ENCODE results near the gene MBTD1. TPM values are rescaled to one million over a fixed set of nuclear protein-coding genes. Genes with fewer than 3 reads are reported as not detected.

The MBTD1 gene
- total and polyA plus RNA-seq, 10 of the 15 experiments (the other 5 are each of a cell fraction or from before 2014, with no cell fraction given): 1.3 to 16.7 (median 9.5) TPM

DNA sequence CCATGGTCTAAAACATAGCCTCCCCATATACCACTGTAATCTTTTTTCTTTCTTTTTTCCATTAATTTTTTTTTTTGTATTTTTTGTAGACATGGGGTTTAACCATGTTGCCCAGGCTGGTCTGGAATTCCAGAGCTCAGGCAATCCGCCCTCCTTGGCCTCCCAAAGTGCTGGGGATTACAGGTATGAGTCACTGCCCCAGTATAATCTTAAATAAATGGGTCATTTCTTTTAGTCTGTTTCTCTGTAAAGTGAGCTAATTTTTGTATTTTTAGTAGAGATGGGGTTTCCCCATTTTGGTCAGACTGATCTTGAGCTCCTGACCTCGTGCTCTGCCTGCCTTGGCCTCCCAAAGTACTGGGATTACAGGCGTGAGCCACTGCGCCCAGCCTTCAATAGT lies 112.2 kb downstream of the MBTD1 start (continued):
- no peak for TF ChIP-seq POU2F2 (IDR thresholded peaks at IDR 0.05; ENCODE audit: borderline replicate concordance, low read depth, low read length)

- POLR2A ChIA-PET: interaction anchor here (1.0 kb wide), 1 partner anchor 12 kb away, joined by 3 read pairs; no protein-coding TSS in a partner anchor
- ATAC-seq: no peak
- no TSS peak for BruUV-seq (replicated peaks)
Observed at GRCh38 chr17:51144266-51145022, 115.4 kb downstream of the MBTD1 start.

More at GRCh38 chr17:51144266-51145022, 115.4 kb downstream of the MBTD1 start:
- ChIA-PET SMC1A (ENCODE audit: uncharacterized antibody, unreplicated experiment) (interaction anchor here (1.1 kb wide), 1 partner anchor 96 kb away, joined by 3 read pairs; no protein-coding TSS in a partner anchor), CTCF (no interaction called here), RAD21 (ENCODE audit: unreplicated experiment) (no interaction called here)
- Histone ChIP-seq H4K20me1 (ENCODE audit: control insufficient read depth, insufficient read depth) (no peaks in the 10 kb centered on the region), H3K36me3 (ENCODE audit: control insufficient read depth in 2 of 2, insufficient read depth in 2 of 2, low read length in 1 of 2) (no peaks in the 10 kb centered on the region), H3K4me2 (ENCODE audit: control insufficient read depth, insufficient read depth) (no peak overlapping the region), H3K79me2 (ENCODE audit: control insufficient read depth, insufficient read depth, low read length) (no peaks in the 10 kb centered on the region), H3K4me1 (ENCODE audit: control insufficient read depth, insufficient read depth, low read length) (no peaks in the 10 kb centered on the region), H2AFZ (ENCODE audit: control insufficient read depth, low read depth, low read length) (no peak overlapping the region), H3K9me3 (replicated peaks; ENCODE audit: control insufficient read depth, insufficient read depth, low read length) (no peaks in the 10 kb centered on the region), H3K9ac (ENCODE audit: control insufficient read depth, insufficient read depth, low read length) (no peak overlapping the region), H3K27ac (ENCODE audit: control insufficient read depth, insufficient read depth) (no peak overlapping the region), H3K27me3 (replicated peaks in 1 of 2; ENCODE audit: control insufficient read depth in 2 of 2, insufficient read depth in 2 of 2, low read length in 1 of 2) (no peaks in the 10 kb centered on the region), H3K4me3 (no peak overlapping the region)
- FAIRE-seq (no peak), DNase-seq (ENCODE audit: low read depth, low spot score) (no peak)
- intact Hi-C loops (cut with micrococcal nuclease; ENCODE audit: unreplicated experiment) (no loop called here), in situ Hi-C loops (cut with MboI) (no loop called here)
- 90% methylated on average over 4 of the region's 6 CpGs for WGBS (ENCODE audit: insufficient coverage, insufficient replicate concordance, low lambda C conversion rate, missing lambda C conversion rate)
- TF ChIP-seq DPF2 (IDR thresholded peaks at IDR 0.05) (no peak), IRF3 (IDR thresholded peaks at IDR 0.05) (no peak), MEF2B (IDR thresholded peaks at IDR 0.05; ENCODE audit: partially characterized antibody, poor library complexity, severe bottlenecking) (no peak), SMAD1 (IDR thresholded peaks at IDR 0.05; ENCODE audit: low read depth, partially characterized antibody) (no peak), POLR2AphosphoS2 (IDR thresholded peaks at IDR 0.05; ENCODE audit: low read depth, low read length) (no peak), SREBF1 (IDR thresholded peaks at IDR 0.05; ENCODE audit: low read length) (no peak), LARP7 (IDR thresholded peaks at IDR 0.05) (no peak), CREM (IDR thresholded peaks at IDR 0.05; ENCODE audit: low read depth) (no peak), WRNIP1 (IDR thresholded peaks at IDR 0.05; ENCODE audit: borderline replicate concordance, low read depth, low read length) (no peak), MTA2 (IDR thresholded peaks at IDR 0.05; ENCODE audit: low read depth) (no peak), SRF (IDR thresholded peaks at IDR 0.05; ENCODE audit: low read depth in 2 of 2, low read length in 2 of 2) (no peak), ZNF274 (IDR thresholded peaks at IDR 0.05; ENCODE audit: insufficient read depth, insufficient read length) (no peak), CREB1 (IDR thresholded peaks at IDR 0.05; ENCODE audit: low read depth) (no peak), SUZ12 (IDR thresholded peaks at IDR 0.05; ENCODE audit: unreplicated experiment) (no peak)
- TF ChIP-seq, protein P1, sequence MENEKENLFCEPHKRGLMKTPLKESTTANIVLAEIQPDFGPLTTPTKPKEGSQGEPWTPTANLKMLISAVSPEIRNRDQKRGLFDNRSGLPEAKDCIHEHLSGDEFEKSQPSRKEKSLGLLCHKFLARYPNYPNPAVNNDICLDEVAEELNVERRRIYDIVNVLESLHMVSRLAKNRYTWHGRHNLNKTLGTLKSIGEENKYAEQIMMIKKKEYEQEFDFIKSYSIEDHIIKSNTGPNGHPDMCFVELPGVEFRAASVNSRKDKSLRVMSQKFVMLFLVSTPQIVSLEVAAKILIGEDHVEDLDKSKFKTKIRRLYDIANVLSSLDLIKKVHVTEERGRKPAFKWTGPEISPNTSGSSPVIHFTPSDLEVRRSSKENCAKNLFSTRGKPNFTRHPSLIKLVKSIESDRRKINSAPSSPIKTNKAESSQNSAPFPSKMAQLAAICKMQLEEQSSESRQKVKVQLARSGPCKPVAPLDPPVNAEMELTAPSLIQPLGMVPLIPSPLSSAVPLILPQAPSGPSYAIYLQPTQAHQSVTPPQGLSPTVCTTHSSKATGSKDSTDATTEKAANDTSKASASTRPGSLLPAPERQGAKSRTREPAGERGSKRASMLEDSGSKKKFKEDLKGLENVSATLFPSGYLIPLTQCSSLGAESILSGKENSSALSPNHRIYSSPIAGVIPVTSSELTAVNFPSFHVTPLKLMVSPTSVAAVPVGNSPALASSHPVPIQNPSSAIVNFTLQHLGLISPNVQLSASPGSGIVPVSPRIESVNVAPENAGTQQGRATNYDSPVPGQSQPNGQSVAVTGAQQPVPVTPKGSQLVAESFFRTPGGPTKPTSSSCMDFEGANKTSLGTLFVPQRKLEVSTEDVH (IDR thresholded peaks at IDR 0.05; ENCODE audit: low read depth, partially characterized antibody): no peak

All from GM12878 (cell line).